Testis (tissue), 3 donors: Measurements from ENCODE around the gene NECAB2. TPM values are rescaled to one million over a fixed set of nuclear protein-coding genes. Genes with fewer than 3 reads are reported as not detected.

Source experiments
- DNase-seq: peaks from one replicate; pipeline ENCODE4 v3.0.0-alpha.2; 2019
- H3K27ac ChIP-seq, 2 donors: fragments of 200-600 bp; sonication (generic); one replicate each; pipeline ENCODE4 v1.5.1; 2019
- H3K27me3 ChIP-seq: fragments of 200-600 bp; sonication (generic); one replicate; pipeline ENCODE4 v1.5.1; 2019
- H3K36me3 ChIP-seq: fragments of 200-600 bp; sonication (generic); one replicate; pipeline ENCODE4 v1.5.1; 2017; ENCODE audit warnings: low read depth; ENCODE audit errors: missing control alignments
- H3K4me1 ChIP-seq: fragments of 200-600 bp; sonication (generic); one replicate; pipeline ENCODE4 v1.5.1; 2019
- H3K4me3 ChIP-seq, 2 donors: fragments of 200-600 bp; sonication (generic); one replicate each; pipeline ENCODE4 v1.5.1; 2017 to 2019
- H3K9me3 ChIP-seq: fragments of 200-600 bp; sonication (generic); one replicate; pipeline ENCODE4 v1.5.1; 2017
- CTCF ChIP-seq, 3 experiments: fragments of 450-650 bp in 2 of 3; fragments of 200-600 bp in 1 of 3; sonication (generic) in 1 of 3; IDR thresholded peaks; one replicate each; pipeline ENCODE4 v1.5.1; 2016 to 2019; ENCODE audit warnings: antibody characterized with exemption in 3 of 3, mild to moderate bottlenecking in 2 of 3, moderate library complexity in 1 of 3
- POLR2A ChIP-seq: fragments of 450-650 bp; IDR thresholded peaks from one replicate; pipeline ENCODE4 v1.6.1; 2017; ENCODE audit warnings: antibody characterized with exemption, mild to moderate bottlenecking, moderate library complexity
- WGBS, 2 donors: methylation state at CpG; one replicate each; pipeline ENCODE4 v1.1.5; 2018; 5-methylcytosine and 5-hydroxymethylcytosine counted together
- intact Hi-C: fragments of 100-400 bp; cut with DNase I; formaldehyde crosslinking; loops from one replicate; pipeline ENCODE4 v1.15.1; 2023; ENCODE audit warnings: low total_unique reads
- polyA plus RNA-seq: library from polyadenylated mRNA; stranded (reverse); fragments of 350-450 nt; fragmentation: Illumina TruSeq; extraction: RNeasy Lipid Tissue Mini Kit (QIAGEN cat#74804); gene quantifications from one replicate; pipeline ENCODE4 v1.2.3, GENCODE V29; 2014; ENCODE audit warnings: low read depth, low replicate concordance; ENCODE audit not compliant: insufficient read depth
- total RNA-seq, 2 donors: library from RNA; depleted of rRNA; stranded (reverse); fragments of >200 nt; gene quantifications; one replicate each; pipeline ENCODE4 v1.2.3, GENCODE V29; 2016

Gene NECAB2
- total and polyA plus RNA-seq, 3 donors from 2014 or later, result 9.5 to 13.9 (median 12.9) TPM

GRCh38 chr16:83952940-83953795 is 14.9 kb upstream of the NECAB2 start, which contains the start of gene OSGIN1:
TSS of gene OSGIN1 (plus strand) at chr16:83953240. CDS start at chr16:83957672, 4,432 bp downstream.
- H3K27me3 ChIP-seq, result no peaks in the 10 kb centered on the region
- 0% methylated on average over 7 to 30 of the region's 30 CpGs for WGBS, 2 donors
- H3K36me3 ChIP-seq, result no peaks in the 10 kb centered on the region
- intact Hi-C loops, result no loop called here
- H3K9me3 ChIP-seq, result no peaks in the 10 kb centered on the region
- peak within 1 kb of the TSS; percentile 84 to 89 for H3K27ac ChIP-seq
- H3K4me1 ChIP-seq, result peaks cover 20% of the 10 kb centered on the region
- H3K4me3 ChIP-seq, result peak within 1 kb of the TSS; percentile 53 to 71
- peak; percentile 39 for TF ChIP-seq POLR2A
- peak in 1 of 3 experiments; percentile 15 for TF ChIP-seq CTCF (IDR thresholded peaks at IDR 0.05)
- peak; percentile 97 for DNase-seq

GRCh38 chr16:83953796-83954576 is 14.1 kb upstream of the NECAB2 start:
- intact Hi-C loops, result no loop called here
- TF ChIP-seq POLR2A (no peak), CTCF (IDR thresholded peaks at IDR 0.05) (peak; percentile 35 to 44 (median 37))
- Histone ChIP-seq H3K9me3 (no peaks in the 10 kb centered on the region), H3K4me1 (peaks cover 24% of the 10 kb centered on the region), H3K4me3 (peak overlapping the region; percentile 53 to 71), H3K27ac (peak overlapping the region; percentile 84 to 89), H3K36me3 (no peaks in the 10 kb centered on the region), H3K27me3 (no peaks in the 10 kb centered on the region)
- 24 to 27% methylated on average over 13 to 19 of the region's 19 CpGs for WGBS, 2 donors
- peak; percentile 48 for DNase-seq

- no peak for TF ChIP-seq POLR2A
- no peak for TF ChIP-seq CTCF (IDR thresholded peaks at IDR 0.05)
- H3K27ac ChIP-seq, result peak overlapping the region in 1 of 2 donors; percentile 84
- no peaks in the 10 kb centered on the region for H3K9me3 ChIP-seq
- intact Hi-C loops, result no loop called here
- H3K4me1 ChIP-seq, result peaks cover 28% of the 10 kb centered on the region
- peak; percentile 70 for DNase-seq
- WGBS, 2 donors, result 67 to 77% methylated on average over 9 of the region's 9 CpGs
- H3K27me3 ChIP-seq, result no peaks in the 10 kb centered on the region
- H3K36me3 ChIP-seq, result no peaks in the 10 kb centered on the region
- H3K4me3 ChIP-seq, result no peak overlapping the region
Observed at GRCh38 chr16:83954577-83955016, 13.4 kb upstream of the NECAB2 start.

GRCh38 chr16:83955218-83956130 is 12.6 kb upstream of the NECAB2 start:
- Histone ChIP-seq H3K27me3 (no peaks in the 10 kb centered on the region), H3K9me3 (no peaks in the 10 kb centered on the region), H3K27ac (no peak overlapping the region), H3K4me3 (no peak overlapping the region), H3K4me1 (peaks cover 28% of the 10 kb centered on the region), H3K36me3 (no peaks in the 10 kb centered on the region)
- intact Hi-C loops, result no loop called here
- WGBS, 2 donors, result 75 to 81% methylated on average over 16 to 23 of the region's 23 CpGs
- TF ChIP-seq POLR2A (no peak), CTCF (IDR thresholded peaks at IDR 0.05) (no peak)
- no peak for DNase-seq
